D341Med (cell line): Measurements from ENCODE around the gene FLNB.

Source experiments
- DNase-seq: peaks from one replicate; pipeline ENCODE4 v3.0.0; 2012; ENCODE audit warnings: low spot score

FLNB gene

DNA sequence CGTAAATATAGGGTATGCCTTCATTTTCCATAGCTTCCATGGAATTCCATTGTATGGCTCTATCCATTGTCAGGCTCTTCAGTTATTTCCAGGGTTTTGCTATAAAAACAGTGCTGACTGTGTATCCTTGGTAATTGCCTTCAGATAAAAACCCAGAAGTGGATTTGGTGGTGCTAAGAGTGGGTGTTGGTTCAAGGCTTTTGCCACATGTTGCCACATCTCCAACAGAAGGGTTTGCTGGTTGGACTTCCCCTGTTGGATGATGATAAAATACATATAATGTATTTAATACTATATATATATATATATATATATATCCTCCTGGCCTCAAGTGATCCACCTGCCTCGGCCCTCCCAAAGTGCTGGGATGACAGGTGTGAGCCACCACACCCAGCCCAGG, 97.8 kb downstream of the FLNB start:
- no peak for DNase-seq

DNA sequence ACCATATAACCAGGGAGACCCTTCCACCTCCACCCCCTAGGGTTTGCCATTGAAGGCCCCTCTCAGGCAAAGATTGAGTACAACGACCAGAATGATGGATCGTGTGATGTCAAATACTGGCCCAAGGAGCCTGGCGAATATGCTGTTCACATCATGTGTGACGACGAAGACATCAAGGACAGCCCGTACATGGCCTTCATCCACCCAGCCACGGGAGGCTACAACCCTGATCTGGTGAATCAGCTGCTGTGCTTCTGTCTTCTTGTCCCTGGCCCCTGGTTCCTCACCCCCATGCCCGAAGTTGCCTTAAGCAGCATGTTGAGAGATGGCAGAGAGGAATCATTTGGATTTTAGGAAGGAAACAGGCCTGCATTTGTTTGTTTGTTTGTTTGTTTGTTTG, 98.4 kb downstream of the FLNB start:
- DNase-seq, result no peak

DNA sequence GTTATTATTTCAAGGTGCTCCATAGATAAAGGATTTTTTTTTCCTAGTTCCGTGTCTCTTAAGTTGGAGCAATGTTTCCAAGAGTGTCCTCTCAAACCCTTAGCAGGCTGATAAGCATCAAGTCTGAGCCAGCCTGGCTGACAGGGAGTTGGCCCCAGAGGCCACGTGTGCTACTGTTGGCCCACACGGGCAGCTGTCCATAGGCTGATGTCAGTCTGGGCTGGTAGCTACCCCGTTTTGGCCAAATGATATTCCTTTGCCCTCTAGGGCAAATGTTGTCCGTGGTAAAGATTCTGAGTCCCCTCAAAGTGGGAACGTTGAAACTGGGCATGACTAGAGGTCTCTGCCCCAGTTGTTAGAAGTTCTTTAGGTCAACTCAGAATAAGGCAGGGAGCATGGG, 99.4 kb downstream of the FLNB start:
- no peak for DNase-seq

- no peak for DNase-seq
Measured at GRCh38 chr3:58109752-58110151, 101.5 kb downstream of the FLNB start.

DNA sequence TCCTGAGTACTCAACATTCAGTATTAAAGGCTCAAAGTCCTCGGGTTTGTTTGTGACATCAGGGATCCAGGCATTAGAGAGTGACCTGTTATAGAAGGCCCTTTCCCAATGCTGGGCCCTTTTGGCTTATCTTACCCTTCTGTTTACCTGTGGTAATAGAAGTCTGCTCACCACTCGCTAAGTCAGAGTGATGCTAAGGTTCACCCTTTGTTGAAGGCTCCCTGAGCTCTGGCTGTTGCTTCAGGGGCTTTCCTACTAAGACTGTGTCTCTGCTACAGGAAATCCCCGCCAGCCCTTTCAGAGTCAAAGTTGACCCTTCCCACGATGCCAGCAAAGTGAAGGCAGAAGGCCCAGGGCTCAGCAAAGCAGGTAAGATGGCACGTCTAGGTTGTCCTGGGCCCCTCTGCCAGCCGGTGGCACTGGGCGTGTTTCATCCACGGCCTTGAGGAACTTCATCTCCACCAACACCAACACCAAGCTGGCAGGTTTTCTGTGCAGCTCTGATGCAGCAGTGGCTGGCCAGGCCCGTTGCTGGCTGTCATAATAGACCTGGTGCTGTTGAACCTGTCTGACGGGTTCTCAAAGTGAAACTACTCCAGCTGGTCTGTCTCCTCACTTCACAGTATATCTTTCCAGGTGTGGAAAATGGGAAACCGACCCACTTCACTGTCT, 103.4 kb downstream of the FLNB start:
- no peak for DNase-seq

DNA sequence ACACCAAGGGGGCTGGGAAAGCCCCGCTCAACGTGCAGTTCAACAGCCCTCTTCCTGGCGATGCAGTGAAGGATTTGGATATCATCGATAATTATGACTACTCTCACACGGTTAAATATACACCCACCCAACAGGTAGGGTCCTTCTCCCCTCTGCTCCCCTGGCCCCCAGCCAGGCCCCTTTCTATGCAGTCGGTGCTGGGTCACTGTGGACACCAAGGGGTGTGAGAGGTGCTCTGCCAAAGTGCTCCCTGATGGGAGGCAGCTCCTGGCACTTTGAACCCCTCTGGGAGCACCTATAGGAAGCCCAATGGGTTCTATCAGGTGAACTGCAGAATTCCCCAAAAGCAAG, 103.9 kb downstream of the FLNB start:
- no peak for DNase-seq

DNA sequence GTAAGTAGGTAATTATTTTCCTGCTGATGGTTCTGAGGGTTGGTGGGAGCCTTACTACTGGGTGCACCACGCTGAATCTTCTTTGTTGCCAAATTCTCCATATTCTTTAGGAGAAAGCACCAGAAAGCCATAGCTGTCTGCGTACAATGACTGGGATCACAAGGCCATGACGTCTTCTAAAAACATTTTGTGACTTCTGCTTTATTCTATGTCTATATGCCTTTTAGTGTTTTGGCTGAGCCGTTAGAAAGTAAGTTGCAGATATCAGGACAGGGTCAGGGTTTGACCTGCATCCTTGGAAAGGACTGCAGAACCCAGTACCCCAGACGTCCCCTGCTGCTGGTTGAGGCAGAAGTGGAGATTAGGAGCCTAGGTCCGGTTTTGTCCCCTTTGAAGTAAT, 107.0 kb downstream of the FLNB start:
- DNase-seq, result no peak

GRCh38 chr3:58116161-58116955, 108.1 kb downstream of the FLNB start:
- DNase-seq, result no peak

DNA sequence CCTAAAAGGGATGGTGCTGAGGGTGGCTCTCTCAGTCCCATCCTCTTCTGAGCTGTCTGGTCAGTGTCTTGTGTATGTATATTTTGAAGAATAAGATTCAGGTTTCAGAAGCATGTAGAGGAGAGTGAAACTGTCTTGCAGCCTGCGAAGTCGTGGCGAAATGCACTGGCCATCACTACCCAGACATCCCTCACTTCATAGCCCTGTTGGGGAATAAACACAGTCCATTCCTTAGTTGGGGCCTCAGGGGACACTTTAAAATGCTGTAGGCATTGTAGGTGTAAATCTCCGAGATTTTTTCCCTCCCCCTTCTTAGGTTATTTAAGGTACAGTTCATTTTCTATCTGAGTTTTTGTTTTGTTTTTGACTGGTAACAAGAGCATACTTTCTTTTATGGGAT, 108.8 kb downstream of the FLNB start:
- no peak for DNase-seq

- DNase-seq, result no peak
Measured at GRCh38 chr3:58117561-58118181, 109.4 kb downstream of the FLNB start.

GRCh38 chr3:58119186-58119585, 111.0 kb downstream of the FLNB start:
- DNase-seq, result no peak

DNA sequence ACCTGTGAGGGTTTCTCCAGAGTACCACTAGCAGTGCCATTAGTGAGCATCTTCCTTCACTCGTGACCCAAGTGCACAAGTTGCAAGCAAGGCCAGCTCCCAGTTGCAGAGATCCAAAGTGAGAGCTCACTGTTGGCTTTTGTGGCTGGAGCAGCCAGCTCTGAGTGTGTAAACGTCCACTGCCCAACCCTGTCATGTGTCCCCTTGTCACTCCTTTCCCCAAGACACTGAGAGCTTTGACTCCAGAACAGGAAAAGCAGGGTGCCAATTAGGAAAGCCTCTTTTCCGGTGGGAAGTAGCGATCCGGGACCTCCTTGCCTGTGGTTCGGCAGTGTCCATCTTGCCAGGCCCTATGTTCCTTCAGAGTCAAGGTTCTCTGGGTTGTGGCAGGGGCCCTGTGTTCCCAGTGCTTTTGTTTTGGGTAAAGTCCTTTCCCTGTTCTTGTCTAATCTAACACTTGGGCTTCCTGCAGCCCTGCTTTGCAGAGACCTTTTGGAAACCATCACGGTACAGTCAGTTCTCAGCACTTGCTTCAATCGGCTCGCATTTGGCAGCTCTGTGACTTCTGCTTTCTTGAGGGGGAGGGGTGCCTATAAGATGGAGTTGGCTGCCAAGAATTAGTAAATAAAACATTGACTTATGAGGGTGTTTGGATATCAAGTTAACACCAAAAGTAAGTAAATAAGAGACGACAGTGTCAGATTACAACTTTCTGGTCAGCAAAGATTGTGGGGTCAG, 112.0 kb downstream of the FLNB start:
- no peak for DNase-seq

DNA sequence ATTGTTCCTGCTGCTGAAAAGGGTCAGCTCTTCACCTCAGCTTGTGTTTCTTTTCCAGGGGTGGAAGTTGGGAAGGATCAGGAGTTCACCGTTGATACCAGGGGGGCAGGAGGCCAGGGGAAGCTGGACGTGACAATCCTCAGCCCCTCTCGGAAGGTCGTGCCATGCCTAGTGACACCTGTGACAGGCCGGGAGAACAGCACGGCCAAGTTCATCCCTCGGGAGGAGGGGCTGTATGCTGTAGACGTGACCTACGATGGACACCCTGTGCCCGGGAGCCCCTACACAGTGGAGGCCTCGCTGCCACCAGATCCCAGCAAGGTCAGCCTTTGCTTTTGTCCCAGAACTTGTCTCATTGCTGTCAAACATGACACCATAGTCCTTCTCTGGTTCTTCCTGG, 113.0 kb downstream of the FLNB start:
- DNase-seq, result no peak

DNA sequence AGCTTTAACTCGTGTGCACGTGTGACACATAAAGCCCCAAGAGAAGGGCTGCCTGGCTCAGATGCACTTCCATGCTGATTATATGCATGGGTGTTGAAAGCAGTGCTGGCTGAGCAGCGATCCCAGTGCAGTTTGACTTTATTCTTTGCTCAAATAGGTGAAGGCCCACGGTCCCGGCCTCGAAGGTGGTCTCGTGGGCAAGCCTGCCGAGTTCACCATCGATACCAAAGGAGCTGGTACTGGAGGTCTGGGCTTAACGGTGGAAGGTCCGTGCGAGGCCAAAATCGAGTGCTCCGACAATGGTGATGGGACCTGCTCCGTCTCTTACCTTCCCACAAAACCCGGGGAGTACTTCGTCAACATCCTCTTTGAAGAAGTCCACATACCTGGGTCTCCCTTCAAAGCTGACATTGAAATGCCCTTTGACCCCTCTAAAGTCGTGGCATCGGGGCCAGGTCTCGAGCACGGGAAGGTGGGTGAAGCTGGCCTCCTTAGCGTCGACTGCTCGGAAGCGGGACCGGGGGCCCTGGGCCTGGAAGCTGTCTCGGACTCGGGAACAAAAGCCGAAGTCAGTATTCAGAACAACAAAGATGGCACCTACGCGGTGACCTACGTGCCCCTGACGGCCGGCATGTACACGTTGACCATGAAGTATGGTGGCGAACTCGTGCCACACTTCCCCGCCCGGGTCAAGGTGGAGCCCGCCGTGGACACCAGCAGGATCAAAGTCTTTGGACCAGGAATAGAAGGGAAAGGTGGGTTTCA, 114.9 kb downstream of the FLNB start:
- no peak for DNase-seq

GRCh38 chr3:58124387-58124786, 116.2 kb downstream of the FLNB start:
- no peak for DNase-seq

DNA sequence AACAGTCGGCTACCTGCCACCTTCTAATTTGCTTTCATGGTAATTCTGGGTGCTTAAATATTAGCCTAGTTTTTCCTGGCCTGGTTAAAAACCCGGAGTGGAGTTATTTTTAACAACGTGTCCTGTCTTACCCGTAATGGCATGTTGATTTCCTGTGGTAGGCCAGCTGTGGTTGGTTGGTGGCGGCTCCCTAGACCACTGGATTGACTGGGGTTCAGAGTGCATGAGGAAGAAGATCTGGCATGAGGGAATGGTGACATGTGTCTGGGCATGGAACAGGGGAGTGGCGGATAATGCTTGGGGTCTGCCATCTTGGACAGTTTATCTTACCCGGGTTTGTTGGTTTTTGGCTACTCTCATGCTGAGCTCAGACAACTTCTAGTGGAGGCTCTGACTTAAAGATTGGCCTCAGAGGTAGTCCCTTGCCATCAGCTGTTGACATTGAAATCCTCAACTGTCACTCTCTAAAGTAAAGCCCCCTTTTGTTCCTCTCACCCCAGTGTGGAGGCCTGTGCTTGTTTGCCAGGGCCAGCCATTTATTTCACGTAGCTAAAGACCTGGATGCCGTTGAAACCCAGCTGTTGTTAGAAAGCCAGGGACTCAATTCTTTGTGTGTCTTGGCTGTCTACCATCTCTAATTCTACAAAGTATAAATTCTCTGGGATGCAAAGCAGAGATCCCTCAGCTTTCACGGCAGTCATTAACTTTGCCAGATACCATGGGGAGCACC, 121.0 kb downstream of the FLNB start:
- DNase-seq, result no peak

DNA sequence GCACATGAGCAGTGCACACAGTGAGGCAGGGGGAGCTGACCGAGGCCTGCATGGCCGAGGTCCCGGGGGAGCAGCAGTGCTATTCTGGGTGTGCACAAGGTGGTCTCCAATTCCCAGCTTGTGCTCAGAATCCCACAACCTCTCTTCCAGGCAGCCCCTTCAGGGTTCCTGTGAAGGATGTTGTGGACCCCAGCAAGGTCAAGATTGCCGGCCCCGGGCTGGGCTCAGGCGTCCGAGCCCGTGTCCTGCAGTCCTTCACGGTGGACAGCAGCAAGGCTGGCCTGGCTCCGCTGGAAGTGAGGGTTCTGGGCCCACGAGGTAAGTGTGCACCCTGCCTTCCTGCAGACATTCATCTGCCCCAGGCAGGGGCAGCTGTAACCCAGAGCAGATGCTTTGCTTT, 122.4 kb downstream of the FLNB start:
- DNase-seq, result no peak

DNA sequence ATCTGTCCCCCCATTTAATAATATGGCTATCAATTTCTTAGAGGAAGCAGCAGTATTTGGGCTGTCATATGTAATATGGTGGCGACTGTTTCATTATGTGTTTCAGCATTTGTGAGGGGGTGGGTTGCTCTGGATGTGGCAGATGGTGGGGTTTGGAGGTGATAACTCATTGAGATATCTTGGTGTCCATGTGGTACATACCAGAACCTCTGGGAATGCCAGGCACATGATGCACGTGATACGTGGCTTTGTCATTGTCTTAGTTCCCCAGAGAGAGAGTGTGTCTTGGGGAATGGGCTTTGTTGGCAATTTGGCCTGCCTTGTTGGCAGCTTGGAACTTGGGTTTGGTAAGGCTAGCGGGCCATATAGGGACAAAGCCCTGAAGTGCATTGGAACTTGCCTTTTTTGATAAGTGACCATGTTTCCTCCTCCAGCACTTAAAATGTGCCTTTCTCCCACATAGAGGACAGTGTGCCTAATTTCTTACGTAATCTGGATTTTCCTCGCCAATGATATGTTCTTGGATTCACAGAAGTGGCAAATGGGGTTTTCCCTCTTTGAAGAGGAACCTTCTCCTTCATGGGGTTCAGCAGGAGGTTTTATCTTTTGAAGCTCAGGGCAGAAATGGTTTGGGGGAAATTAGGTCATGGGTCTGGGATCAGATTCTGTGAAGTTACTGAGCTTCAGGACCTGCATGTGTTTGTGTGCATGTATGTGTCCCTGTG, 123.0 kb downstream of the FLNB start:
- no peak for DNase-seq

DNA sequence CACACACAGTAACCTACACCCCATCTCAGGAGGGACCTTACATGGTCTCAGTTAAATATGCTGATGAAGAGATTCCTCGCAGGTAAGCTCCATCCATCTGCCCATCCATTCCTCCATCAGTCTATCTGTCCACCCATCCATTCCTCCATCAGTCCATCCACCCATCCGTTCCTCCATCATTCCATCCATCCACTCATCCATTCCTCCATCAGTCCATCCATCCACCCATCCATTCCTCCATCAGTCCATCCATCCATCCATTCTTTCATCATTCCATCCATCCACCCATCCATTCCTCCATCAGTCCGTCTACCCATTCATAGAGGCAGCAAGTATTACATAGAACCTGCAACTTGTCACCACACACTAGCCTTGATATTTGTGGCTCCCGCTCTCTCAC, 124.6 kb downstream of the FLNB start:
- no peak for DNase-seq

GRCh38 chr3:58134468-58134867, 126.2 kb downstream of the FLNB start:
- no peak for DNase-seq
